Measurements from ENCODE around the gene SLC25A12.

DNA sequence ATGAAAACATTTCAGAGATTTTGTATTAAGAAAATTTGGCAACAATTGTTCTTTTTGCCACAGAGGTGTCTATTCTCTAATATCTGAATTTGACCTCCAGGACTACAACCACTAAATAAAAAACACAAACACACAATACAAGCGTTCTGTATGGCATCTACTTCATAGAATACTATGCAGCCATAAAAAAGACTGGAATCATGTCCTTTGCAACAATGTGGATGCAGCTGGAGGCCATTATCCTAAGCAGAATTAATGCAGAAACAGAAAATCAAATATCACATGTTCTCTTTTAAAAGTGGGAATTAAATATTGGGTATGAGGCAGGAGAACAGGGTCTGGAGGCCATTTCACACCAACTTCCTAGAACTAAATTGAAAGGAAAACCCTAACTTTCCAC is 19.5 kb downstream of the SLC25A12 start:
- TF ChIP-seq EZH2phosphoT487 (IDR thresholded peaks at IDR 0.05; ENCODE audit: insufficient read depth, low read depth) (no peak), EZH2 (IDR thresholded peaks at IDR 0.05; ENCODE audit: insufficient read depth, poor library complexity, severe bottlenecking) (no peak)
